Measurements from ENCODE around the gene SVIL. TPM values are rescaled to one million over a fixed set of nuclear protein-coding genes. Genes with fewer than 3 reads are reported as not detected.

SVIL gene
- total and polyA plus RNA-seq, 2 of the 13 experiments (the other 11 are each of a cell fraction or from before 2014, with no cell fraction given) = 3.9 to 12.1 TPM

DNA sequence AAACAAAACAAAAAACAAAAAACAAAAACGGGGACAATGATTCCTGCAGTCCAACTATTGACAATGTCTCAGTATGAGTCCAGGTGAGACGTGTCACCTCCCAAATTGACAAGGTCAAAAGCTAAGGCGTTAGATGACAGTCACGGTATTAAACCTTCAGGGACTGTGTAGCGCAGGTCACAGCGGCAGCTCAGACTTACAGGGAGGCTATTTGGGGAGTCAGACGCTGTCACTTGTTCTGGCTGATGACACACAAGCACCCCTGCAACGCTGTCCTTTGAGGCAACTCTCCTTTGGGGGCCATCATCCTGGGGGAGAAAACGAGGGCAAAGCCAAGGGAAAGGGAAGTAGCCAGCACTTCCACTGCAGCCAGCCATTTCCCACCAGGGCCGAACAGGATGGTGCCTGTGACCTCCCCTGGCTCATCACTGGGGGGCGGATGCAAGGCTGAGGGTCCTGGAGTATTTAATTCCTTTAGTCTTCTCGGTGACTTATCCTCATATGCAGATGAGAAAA is 55.3 kb downstream of the SVIL start:
- H2AFZ ChIP-seq (ENCODE audit: low read length) = no peak overlapping the region
- WGBS (ENCODE audit: low lambda C conversion rate) = 92% methylated on average over 12 of the region's 12 CpGs
- no peak for FAIRE-seq
- H3K9ac ChIP-seq (ENCODE audit: insufficient read depth, low read depth, low read length) = no peak overlapping the region
- TF ChIP-seq ZSCAN12 (CRISPR knock-in tag; IDR thresholded peaks at IDR 0.05) (no peak), TCF7 (IDR thresholded peaks at IDR 0.05; ENCODE audit: low read depth) (no peak), TMF1 (CRISPR knock-in tag; IDR thresholded peaks at IDR 0.05; ENCODE audit: low read depth) (no peak), MXD1 (CRISPR knock-in tag; IDR thresholded peaks at IDR 0.05) (no peak), SNAPC2 (CRISPR knock-in tag; IDR thresholded peaks at IDR 0.05) (no peak), ZNF331 (CRISPR knock-in tag; IDR thresholded peaks at IDR 0.05) (no peak), LCORL (IDR thresholded peaks at IDR 0.05) (no peak), LCORL (CRISPR knock-in tag; IDR thresholded peaks at IDR 0.05) (no peak), KDM5B (CRISPR knock-in tag; IDR thresholded peaks at IDR 0.05; ENCODE audit: borderline replicate concordance) (no peak), FOXM1 (CRISPR knock-in tag; IDR thresholded peaks at IDR 0.05) (no peak), ARID4A (CRISPR knock-in tag; IDR thresholded peaks at IDR 0.05; ENCODE audit: borderline replicate concordance) (no peak), ZSCAN29 (CRISPR knock-in tag; conservative IDR thresholded peaks at IDR 0.05) (no peak)
- TF ChIP-seq, protein P1, sequence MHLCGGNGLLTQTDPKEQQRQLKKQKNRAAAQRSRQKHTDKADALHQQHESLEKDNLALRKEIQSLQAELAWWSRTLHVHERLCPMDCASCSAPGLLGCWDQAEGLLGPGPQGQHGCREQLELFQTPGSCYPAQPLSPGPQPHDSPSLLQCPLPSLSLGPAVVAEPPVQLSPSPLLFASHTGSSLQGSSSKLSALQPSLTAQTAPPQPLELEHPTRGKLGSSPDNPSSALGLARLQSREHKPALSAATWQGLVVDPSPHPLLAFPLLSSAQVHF (CRISPR knock-in tag; IDR thresholded peaks at IDR 0.05) = no peak
- H3K4me1 ChIP-seq (ENCODE audit: insufficient read depth, low read length) = no peaks in the 10 kb centered on the region
- no TSS peak for BruUV-seq (replicated peaks)
- no peaks in the 10 kb centered on the region for H3K9me3 ChIP-seq (ENCODE audit: low read length)
- no peaks in the 10 kb centered on the region for H3K79me2 ChIP-seq (ENCODE audit: insufficient read depth, low read length)
- intact Hi-C loops (cut with micrococcal nuclease; ENCODE audit: unreplicated experiment) = no loop called here
- no peak overlapping the region for H3K27ac ChIP-seq (ENCODE audit: extremely low read length, insufficient read depth, low read length)
- no peaks in the 10 kb centered on the region for H3K27me3 ChIP-seq (ENCODE audit: control insufficient read depth in 1 of 2, insufficient read depth in 2 of 2, low read length in 2 of 2)
- ChIA-PET CTCF (ENCODE audit: low intra/inter-chr PET ratio, low total read pairs) (no interaction called here), POLR2A (no interaction called here)
- DNase-seq (ENCODE audit: low spot score) = no peak
- in situ Hi-C loops (cut with HindIII; ENCODE audit: extremely low pct_ligation_motif_present, low pct_unique_long_range_greater_than_20kb) = no loop called here
- peaks cover 0 to 2% of the 10 kb centered on the region in 2 experiments; a peak in 1 of 5 replicates for H3K36me3 ChIP-seq (replicated peaks in 1 of 2; ENCODE audit: control insufficient read depth in 1 of 2, insufficient read depth in 2 of 2, low read length in 2 of 2)
- no peak overlapping the region for H3K4me2 ChIP-seq (ENCODE audit: low read depth, low read length)
- H4K20me1 ChIP-seq (ENCODE audit: insufficient read depth, low read length) = no peaks in the 10 kb centered on the region
- no peak overlapping the region for H3K4me3 ChIP-seq (replicated peaks in 1 of 3; ENCODE audit: insufficient read depth in 1 of 3, low read depth in 2 of 3, low read length in 3 of 3)
- ATAC-seq = no peak
